ENCODE measurements around the gene TRMU. TPM values are rescaled to one million over a fixed set of nuclear protein-coding genes. Genes with fewer than 3 reads are reported as not detected.

Gene TRMU
- total and polyA plus RNA-seq, 5 donors from 2014 or later: 11.0 to 63.3 (median 17.1) TPM

Other genes with a start within 250 kb of the TRMU start
- 10.3 TPM for gene PPARA, start 185.2 kb upstream of the TRMU start, total RNA-seq
- gene PPARA, start 185.2 kb upstream of the TRMU start, polyA plus RNA-seq: 1 to 10 TPM in 3 of 4 donors, under 1 TPM in 1; 0.67 to 4.2 (median 3.2) TPM
- gene CDPF1, start 85.4 kb upstream of the TRMU start, total RNA-seq: 5.5 TPM
- gene CDPF1, start 85.4 kb upstream of the TRMU start, polyA plus RNA-seq: 10 to 100 TPM; 16.7 to 24.7 (median 20.5) TPM
- not detected for gene PKDREJ, start 72.4 kb upstream of the TRMU start, total RNA-seq
- gene PKDREJ, start 72.4 kb upstream of the TRMU start, polyA plus RNA-seq: under 1 TPM in 1 of 4 donors, not detected in 3; 0.19 TPM
- gene TTC38, start 67.7 kb upstream of the TRMU start, total RNA-seq: 7.1 TPM
- gene TTC38, start 67.7 kb upstream of the TRMU start, polyA plus RNA-seq: 10 to 100 TPM in 1 of 4 donors, 1 to 10 TPM in 3; 5.1 to 10.9 (median 5.7) TPM
- gene GTSE1, start 38.8 kb upstream of the TRMU start, total RNA-seq: 1.3 TPM
- under 1 TPM in 3 of 4 donors, not detected in 1; 0.17 to 0.73 (median 0.21) TPM for gene GTSE1, start 38.8 kb upstream of the TRMU start, polyA plus RNA-seq
- 0.76 TPM for gene CELSR1, start 201.9 kb downstream of the TRMU start, total RNA-seq
- 1 to 10 TPM in 1 of 4 donors, under 1 TPM in 2, not detected in 1; 0.10 to 1.4 (median 0.14) TPM for gene CELSR1, start 201.9 kb downstream of the TRMU start, polyA plus RNA-seq